HL-60 (cell line): ENCODE measurements around the gene SCYL3.

ENCODE experiments used
- DNase-seq, 2 experiments: peaks; one replicate each; pipeline ENCODE4 v3.0.0-alpha.2; 2010 to 2020; ENCODE audit warnings: low read depth in 1 of 2, low spot score in 1 of 2
- H3K27ac ChIP-seq: fragments of 250-450 bp; sonication (Bioruptor Pico); replicated peaks from 2 replicates; pipeline ENCODE4 v1.5.1; 2020; ENCODE audit warnings: mild to moderate bottlenecking, moderate library complexity
- H3K27me3 ChIP-seq: fragments of 250-450 bp; sonication (Bioruptor Pico); 2 replicates; pipeline ENCODE4 v1.5.1; 2021; ENCODE audit warnings: mild to moderate bottlenecking, moderate library complexity; ENCODE audit not compliant: insufficient read depth, poor library complexity, severe bottlenecking
- H3K4me3 ChIP-seq: replicated peaks from 2 replicates; pipeline ENCODE4 v1.5.1; 2011; ENCODE audit warnings: mild to moderate bottlenecking, control low read depth, low read length; ENCODE audit not compliant: insufficient read depth
- CTCF ChIP-seq: IDR thresholded peaks from one replicate; pipeline ENCODE4 v1.5.1; 2011; ENCODE audit warnings: low read length, control low read depth, inconsistent platforms; ENCODE audit not compliant: insufficient read depth
- GABPA ChIP-seq: IDR thresholded peaks from 2 replicates; pipeline ENCODE4 v1.6.1; 2012; ENCODE audit warnings: low read depth
- POLR2AphosphoS5 ChIP-seq: IDR thresholded peaks from 2 replicates; pipeline ENCODE4 v1.6.1; 2012; ENCODE audit warnings: low read depth
- REST ChIP-seq: IDR thresholded peaks from 2 replicates; pipeline ENCODE4 v1.6.1; 2012; ENCODE audit warnings: low read depth; ENCODE audit not compliant: insufficient replicate concordance
- SPI1 ChIP-seq: IDR thresholded peaks from 2 replicates; pipeline ENCODE4 v1.6.1; 2012; ENCODE audit warnings: low read depth, mild to moderate bottlenecking, borderline replicate concordance

Gene SCYL3

GRCh38 chr1:169886422-169886821 lies 7.3 kb downstream of the SCYL3 start:
- no peak for DNase-seq
- no peak for TF ChIP-seq GABPA
- Histone ChIP-seq H3K4me3 (no peak overlapping the region), H3K27ac (no peak overlapping the region), H3K27me3 (no peaks in the 10 kb centered on the region)

GRCh38 chr1:169885207-169885606 lies 8.5 kb downstream of the SCYL3 start:
- Histone ChIP-seq H3K27ac (no peak overlapping the region), H3K27me3 (no peaks in the 10 kb centered on the region), H3K4me3 (no peak overlapping the region)
- no peak for DNase-seq
- TF ChIP-seq REST (no peak), GABPA (no peak), POLR2AphosphoS5 (no peak), CTCF (no peak), SPI1 (no peak)

- Histone ChIP-seq H3K27ac (no peak overlapping the region), H3K4me3 (no peak overlapping the region), H3K27me3 (no peaks in the 10 kb centered on the region)
- no peak for DNase-seq
- no peak for TF ChIP-seq SPI1
- TF ChIP-seq GABPA: no peak
- TF ChIP-seq POLR2AphosphoS5: no peak
- no peak for TF ChIP-seq REST
- no peak for TF ChIP-seq CTCF
These were observed 9.1 kb downstream of the SCYL3 start for GRCh38 chr1:169884634-169885033.

GRCh38 chr1:169882039-169882511 lies 11.6 kb downstream of the SCYL3 start:
- no peak for DNase-seq
- no peak overlapping the region for H3K4me3 ChIP-seq
- no peak overlapping the region for H3K27ac ChIP-seq
- no peaks in the 10 kb centered on the region for H3K27me3 ChIP-seq
- TF ChIP-seq GABPA (no peak), CTCF (no peak), SPI1 (no peak), POLR2AphosphoS5 (no peak), REST (no peak)
